ENCODE measurements around the gene DENND1A.

The DENND1A gene

GRCh38 chr9:123421801-123422455 lies 508.0 kb downstream of the DENND1A start:
- DNase-seq = no peak

- no peak for DNase-seq
Observed at GRCh38 chr9:123421186-123421585, 508.7 kb downstream of the DENND1A start.

- DNase-seq = no peak
Observed at GRCh38 chr9:123420592-123421111, 509.3 kb downstream of the DENND1A start.

GRCh38 chr9:123419721-123420591 lies 510.0 kb downstream of the DENND1A start:
- no peak for DNase-seq

DNA sequence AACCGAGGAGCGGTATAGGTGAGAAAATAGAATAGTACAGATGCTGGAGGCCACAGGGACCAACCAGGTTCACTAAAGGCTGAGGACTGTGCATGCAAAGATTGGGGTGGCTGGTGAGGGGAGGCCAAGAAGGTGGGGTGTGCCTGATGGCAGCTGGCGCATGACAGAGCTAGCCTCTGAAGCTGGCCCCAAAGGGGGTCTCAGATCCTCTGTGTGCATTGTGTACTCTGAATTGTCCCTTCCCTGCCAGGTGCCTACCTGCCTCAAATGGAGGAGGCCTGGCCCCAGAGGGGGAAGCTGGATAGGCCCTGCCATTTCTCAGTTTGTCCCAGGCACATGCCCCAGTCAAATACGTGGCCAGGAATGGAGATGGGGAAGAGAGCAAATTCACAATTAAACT lies 510.8 kb downstream of the DENND1A start:
- no peak for DNase-seq

GRCh38 chr9:123418506-123418905 lies 511.4 kb downstream of the DENND1A start:
- DNase-seq = no peak

DNA sequence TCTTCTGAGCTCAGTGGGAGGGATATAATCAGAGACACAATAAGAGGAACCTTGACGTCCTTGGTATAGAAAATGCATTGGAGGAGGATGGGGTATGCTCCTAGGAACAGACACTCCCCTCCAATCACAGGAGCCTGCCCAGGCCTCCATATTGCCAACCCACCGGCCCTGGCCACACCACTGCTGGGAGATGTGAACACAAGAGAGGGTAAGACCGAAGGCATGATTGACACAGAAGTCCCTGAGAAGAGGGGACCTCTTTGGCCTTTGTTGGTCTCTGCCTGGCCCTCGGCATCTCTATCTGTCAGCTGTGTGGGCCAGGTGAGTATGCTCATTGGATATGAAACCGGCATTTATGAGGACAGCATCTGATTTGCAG lies 511.9 kb downstream of the DENND1A start:
- no peak for DNase-seq

GRCh38 chr9:123417289-123418051 lies 512.5 kb downstream of the DENND1A start:
- no peak for DNase-seq

GRCh38 chr9:123416176-123416575 lies 513.8 kb downstream of the DENND1A start:
- DNase-seq = no peak

- DNase-seq = no peak
Observed at GRCh38 chr9:123414936-123415930, 514.7 kb downstream of the DENND1A start.

DNA sequence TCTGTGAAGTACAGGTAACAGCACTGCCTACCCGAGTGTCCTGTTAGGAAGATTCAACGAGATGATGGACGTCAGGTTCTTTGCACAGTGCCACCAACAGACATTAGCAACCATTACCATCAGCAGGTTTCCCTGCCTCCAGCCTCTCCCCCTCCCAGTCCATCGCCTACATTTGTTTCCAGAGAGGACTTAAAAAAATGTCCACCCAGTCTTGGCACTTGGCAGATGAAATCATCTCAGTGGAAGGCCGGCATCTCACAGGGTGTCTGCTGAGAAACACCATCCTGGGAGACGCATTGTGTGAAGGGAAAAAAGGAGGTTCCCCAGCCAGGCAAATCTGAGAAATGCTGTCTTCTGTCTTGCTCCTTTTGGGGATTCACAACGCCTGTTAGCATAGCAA lies 515.7 kb downstream of the DENND1A start:
- no peak for DNase-seq

DNA sequence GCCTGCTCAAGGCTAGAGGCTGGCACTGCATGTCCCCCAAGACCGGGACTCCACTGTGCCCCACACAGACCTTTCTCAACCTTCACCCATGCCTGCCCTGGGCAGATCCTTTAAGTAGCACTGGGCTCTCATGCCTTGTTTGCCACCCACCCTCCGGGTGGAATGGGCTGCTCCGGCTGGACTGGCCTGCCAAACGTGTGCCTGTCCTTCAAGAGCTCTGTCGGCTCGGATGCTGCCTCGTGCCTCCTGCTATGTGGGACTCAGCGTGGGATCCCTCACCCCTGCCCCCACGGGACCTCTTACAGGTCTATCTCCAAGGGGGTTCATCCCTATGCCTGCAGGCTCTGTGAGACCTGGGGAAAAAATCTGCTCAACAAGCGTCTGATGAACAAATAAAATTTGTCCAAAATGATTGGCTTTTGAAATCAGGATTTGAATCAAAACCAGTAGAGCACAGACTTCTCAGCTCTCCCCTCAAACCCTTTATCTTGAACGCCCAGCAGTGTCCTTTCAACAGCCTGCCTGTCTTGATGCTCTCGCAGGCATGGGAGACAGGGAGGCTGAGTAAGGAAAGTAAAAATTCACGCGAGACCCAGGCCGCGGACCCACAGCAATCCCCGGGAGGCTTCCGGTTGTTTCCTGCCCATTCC lies 517.6 kb downstream of the DENND1A start:
- no peak for DNase-seq

DNA sequence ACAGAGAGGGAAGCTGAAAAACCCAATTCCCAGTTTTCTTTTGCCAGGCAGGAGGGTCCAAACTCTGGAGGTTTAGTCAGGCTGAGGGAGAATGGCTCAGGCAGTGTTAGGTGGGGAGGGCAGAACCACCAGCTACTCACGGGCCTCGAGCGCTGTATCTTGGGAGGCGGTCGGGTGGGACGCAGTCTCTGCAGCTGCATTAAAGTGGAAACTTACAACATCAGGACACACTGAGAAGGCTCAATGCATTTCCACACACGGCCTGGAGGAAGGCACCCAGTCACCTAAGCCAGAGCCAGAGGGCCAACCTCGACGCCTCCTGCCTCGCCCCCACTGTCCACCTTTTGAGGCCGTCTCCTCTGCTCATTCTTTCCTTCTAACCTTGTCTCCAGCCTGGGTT lies 518.3 kb downstream of the DENND1A start:
- DNase-seq = no peak

GRCh38 chr9:123411191-123411590 lies 518.7 kb downstream of the DENND1A start:
- no peak for DNase-seq

GRCh38 chr9:123410281-123410910 lies 519.5 kb downstream of the DENND1A start:
- DNase-seq = no peak

GRCh38 chr9:123408313-123409262 lies 521.3 kb downstream of the DENND1A start:
- no peak for DNase-seq

- DNase-seq = no peak
Observed at GRCh38 chr9:123407217-123407851, 522.6 kb downstream of the DENND1A start.

- no peak for DNase-seq
Observed at GRCh38 chr9:123406691-123407216, 523.2 kb downstream of the DENND1A start.

DNA sequence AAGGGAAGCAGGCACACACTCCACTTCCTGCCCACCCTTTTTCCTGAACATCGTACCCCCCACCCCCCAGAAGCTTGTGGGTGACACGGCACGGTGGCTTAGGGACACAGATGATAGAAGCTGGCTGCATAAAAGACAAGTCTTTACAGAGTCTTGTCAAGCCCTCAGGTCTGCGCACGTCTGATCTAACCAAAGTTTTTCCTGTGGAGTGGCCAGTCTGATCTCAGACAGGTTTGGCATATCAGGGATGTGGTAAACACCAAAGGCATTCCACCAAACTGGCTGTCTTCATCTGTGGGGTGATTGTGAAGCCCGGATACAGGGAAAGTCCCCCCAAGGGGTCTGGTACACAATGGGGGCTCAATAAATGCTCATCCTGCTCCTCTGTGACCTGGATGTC lies 523.9 kb downstream of the DENND1A start:
- no peak for DNase-seq

Data from C1 segment of cervical spinal cord (tissue), 14 donors.